GM19397 (cell line): ENCODE results near the gene RIT1.
A peak's percentile ranks its signal among the peaks of the same experiment; 100 is the strongest.

Source experiments
- ATAC-seq: cut with Tn5 transposase; IDR thresholded peaks from one replicate; pipeline ENCODE4 v1.9.1; 2021; ENCODE audit warnings: mild to moderate bottlenecking, moderate library complexity; ENCODE audit not compliant: unreplicated experiment

Gene RIT1

DNA sequence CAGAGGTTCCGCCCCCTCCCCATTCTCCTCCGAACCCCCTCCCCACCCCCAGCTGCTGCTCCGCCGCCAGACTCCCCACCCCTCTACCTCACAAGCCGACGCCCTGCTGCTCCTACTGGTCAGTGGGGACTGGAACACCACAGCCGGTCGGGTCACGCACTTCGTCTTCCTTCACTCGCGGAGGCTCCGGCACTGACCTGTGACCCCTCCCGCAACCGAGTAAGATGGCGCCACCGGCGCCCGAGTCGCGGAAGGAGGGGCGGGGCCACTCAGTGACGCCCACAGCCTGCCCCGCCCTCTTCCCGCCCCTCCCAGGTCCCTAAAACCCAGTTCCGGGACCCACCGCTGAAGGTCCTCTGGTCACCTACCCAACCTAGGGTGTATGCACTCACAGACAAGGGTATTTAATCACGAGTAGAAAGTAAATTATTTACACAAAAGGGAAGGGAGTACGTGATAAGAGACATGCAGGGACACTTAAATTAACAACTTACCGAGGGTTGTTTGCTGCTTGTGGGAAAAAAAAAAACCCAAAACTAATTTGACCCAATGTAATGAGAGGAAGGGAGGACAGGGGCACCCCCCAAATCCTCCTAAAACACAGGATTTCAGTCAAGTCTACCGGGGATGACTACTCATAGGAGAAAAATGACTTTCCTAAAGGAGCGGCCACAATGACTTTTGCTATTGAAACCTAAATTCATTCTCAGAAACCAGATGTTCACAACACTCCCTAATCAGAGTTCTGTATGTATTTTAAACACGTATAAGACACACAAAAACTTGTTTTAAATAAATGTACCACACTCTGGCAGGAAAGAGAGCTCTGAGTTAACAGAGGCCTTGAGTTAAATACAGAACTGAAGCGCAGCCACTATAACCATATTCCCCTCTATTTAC is at the start of gene RIT1:
TSS of gene RIT1 (minus strand) at position 194 of the 900 bp plus-strand sequence. CDS start 588 bp downstream, outside the sequence.
- peak; percentile 73 for ATAC-seq

DNA sequence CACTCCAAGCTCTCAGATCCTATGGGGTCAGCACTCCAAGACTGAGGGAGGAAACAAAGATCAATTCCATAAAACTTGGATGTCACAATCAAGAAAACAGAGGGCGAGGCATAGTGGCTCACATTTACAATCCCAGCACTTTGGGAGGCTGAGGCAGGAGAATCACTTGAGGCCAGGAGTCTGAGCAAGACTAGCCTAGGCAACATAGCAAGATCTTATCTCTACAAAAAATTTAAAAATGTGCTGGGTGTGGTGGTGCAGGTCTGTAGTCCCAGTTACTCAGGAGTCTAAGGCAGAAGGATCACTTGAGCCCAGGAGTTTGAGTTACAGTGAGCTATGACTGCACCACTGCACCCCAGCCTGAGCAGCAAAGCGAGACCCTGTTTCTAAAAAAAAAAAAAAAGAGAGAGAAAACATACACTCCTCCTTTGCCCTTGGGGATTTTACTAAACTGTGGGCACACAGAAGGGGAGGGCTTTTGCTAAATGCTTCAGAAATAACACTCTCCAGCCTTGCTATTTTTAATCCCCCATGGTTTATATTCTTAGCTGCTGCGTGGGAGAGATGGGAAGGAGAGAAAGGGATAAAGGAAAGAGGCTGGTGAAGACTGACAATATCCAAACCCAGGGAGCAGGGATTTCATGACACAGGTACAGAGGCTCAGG is 49.1 kb upstream of the RIT1 start:
- no peak for ATAC-seq

GRCh38 chr1:155957411-155957915 is 46.3 kb upstream of the RIT1 start:
- ATAC-seq, result no peak

GRCh38 chr1:155954645-155955044 is 43.5 kb upstream of the RIT1 start:
- ATAC-seq, result no peak

DNA sequence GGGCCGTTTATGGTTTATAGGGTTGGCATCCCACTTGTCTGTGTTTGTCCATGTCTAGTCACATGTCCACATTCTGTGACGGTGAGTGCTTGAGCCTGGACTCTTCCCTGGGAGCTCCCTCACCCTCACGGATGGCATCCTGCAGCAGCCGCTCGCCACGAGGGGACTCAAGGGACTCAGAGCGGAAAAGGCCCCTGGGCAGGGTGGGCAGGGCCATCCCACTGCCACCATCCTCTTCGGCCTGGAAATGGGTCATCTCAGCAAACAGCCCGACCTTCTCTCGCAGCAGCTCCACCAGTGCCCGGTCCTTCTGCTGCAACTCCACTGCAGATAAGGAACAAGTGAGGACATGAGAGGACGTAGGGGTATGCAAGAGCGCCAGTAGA is 41.3 kb upstream of the RIT1 start:
- ATAC-seq, result no peak

- no peak for ATAC-seq
Observed at GRCh38 chr1:155951753-155952504, 40.8 kb upstream of the RIT1 start.

- ATAC-seq, result no peak
Observed at GRCh38 chr1:155950829-155951228, 39.7 kb upstream of the RIT1 start.

DNA sequence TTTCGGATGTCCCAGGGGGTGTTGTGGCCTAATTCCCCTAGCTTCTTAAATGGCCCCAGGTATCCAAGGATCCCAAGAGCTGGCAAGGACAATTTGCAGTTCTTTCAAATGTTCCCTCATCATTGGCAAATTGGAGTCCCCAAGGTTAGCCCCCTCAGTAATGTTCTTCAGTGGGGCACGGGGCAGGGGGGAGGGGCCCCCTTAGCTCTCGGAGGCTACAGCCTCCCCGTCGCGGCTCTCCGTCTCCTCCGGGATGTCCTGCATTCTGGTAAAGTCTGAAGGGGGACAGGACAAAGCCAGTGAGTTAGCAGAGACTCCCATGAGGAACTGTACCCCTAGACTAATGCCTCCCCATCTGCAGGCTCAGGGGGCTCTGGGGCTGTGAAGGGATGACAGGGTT is 36.6 kb upstream of the RIT1 start:
- no peak for ATAC-seq

- ATAC-seq, result no peak
Observed at GRCh38 chr1:155947292-155947691, 36.1 kb upstream of the RIT1 start.

GRCh38 chr1:155946633-155947219 is 35.6 kb upstream of the RIT1 start:
- no peak for ATAC-seq

DNA sequence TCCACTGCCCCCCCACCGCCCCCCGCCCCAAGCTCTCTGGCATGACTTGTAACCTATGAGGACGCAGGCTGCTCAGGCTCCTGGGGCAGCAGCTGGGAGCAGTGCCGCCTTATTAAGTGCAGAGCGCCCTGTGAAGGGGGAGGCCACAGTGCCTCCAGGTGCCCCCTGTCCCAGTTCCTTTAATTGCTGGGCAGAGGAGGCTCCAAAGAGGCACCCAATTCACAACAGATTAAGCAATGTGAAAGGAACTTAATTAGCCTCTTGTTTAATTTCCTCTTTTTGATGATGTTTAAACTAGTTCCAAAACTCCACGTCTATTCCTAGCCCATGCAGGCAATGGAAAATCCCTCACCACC is 33.3 kb upstream of the RIT1 start:
- no peak for ATAC-seq

- no peak for ATAC-seq
Observed at GRCh38 chr1:155942578-155943141, 31.5 kb upstream of the RIT1 start.

- no peak for ATAC-seq
Observed at GRCh38 chr1:155941845-155942531, 30.8 kb upstream of the RIT1 start.

DNA sequence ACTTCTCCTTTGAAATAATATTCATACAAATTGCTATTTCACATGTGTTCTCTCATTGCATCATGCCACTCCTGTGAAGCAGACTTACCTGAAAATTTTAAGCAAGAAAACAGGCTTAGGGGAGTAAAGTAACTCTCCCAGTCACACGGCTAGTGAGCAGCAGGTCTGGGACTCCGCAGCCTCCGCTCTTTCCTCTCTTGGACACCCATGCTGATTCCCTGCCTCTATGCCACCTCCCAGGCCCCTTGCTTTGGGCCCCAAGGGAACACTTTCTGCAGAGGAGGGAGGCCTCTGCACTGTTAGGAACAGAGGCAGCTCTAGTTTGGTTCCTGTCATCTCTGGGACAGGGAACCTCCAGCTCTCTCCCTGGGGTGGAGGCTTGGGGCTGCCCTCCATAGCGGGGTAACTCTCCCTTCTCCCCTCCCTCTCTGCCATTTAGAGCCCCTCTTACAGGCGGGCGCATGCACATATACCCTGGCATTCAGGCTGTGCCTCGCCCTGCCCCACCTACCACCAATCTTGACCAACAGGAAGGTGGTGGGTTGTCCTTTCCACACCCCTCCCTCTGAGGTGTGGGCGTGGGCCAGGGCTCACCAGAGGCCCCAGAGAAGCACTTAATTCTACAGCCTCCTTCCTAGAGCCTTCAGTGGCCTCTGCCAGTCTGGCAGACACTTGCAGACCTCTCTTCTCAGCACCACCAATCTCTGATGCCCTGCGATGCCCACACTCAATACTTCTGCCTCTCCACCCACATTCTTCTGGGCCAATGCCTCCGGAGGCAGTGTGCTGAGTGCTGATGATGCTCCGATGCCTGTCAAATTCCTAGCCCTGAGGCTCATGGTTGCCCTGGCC is 30.1 kb upstream of the RIT1 start, which contains the start of gene RXFP4:
TSS of gene RXFP4 (plus strand) at position 646 of the 852 bp plus-strand sequence. CDS start at position 718, 72 bp downstream.
- no peak for ATAC-seq

GRCh38 chr1:155940482-155940992 is 29.4 kb upstream of the RIT1 start:
- ATAC-seq, result no peak

DNA sequence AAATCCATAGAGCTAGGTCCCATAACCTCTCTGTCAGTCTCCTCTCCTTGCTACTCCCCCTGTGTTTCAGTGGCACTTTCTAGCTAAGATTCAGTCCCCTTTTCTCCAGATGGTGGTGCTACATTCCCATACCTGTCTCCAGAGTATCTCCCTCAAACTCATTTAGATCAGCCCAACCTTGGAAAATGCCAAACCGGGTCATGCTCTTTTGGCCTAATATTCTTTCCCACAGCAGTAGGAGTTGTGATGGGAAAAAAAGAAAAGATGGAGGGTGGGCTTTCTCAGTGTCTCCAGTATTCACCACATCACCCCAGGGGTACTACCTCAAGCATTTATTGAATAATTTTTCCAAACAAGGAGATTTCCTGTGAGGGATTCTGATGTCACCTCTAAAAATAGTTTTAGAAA is 27.1 kb upstream of the RIT1 start:
- no peak for ATAC-seq

- no peak for ATAC-seq
Observed at GRCh38 chr1:155934936-155935590, 23.9 kb upstream of the RIT1 start.
